Activated CD4-positive, alpha-beta T cell treated with anti-CD3 and anti-CD28 coated beads, Interleukin-2, amount 10 ng/mL, durations not matched to agents 7 days and 5 days (primary cell): ENCODE results near the gene INTS11. TPM values are rescaled to one million over a fixed set of nuclear protein-coding genes. Genes with fewer than 3 reads are reported as not detected.

Experiments
- CTCF ChIA-PET: fragments of 350-600 bp; sonication (Branson Sonifier 250); formaldehyde crosslinking; loops from one replicate; lab custom pipeline; 2021; ENCODE audit warnings: antibody characterized with exemption; lab: Charles Lee
- POLR2A ChIA-PET: fragments of 350-600 bp; sonication (Branson Sonifier 250); formaldehyde crosslinking; loops from one replicate; lab custom pipeline; 2021; ENCODE audit warnings: antibody characterized with exemption; lab: Charles Lee
- DNase-seq: peaks from one replicate; pipeline ENCODE4 v3.0.0-alpha.2; 2020
- H3K27ac Mint-ChIP-seq: one replicate; pipeline ENCODE4 v1.8.0; 2021; ENCODE audit warnings: mild to moderate bottlenecking, moderate library complexity, mixed read lengths
- H3K27me3 Mint-ChIP-seq: one replicate; pipeline ENCODE4 v1.8.0; 2021; ENCODE audit warnings: mixed read lengths
- H3K36me3 Mint-ChIP-seq: one replicate; pipeline ENCODE4 v1.8.0; 2021; ENCODE audit warnings: low read depth, mixed read lengths
- H3K4me1 Mint-ChIP-seq: one replicate; pipeline ENCODE4 v1.8.0; 2021; ENCODE audit warnings: mixed read lengths
- H3K4me3 Mint-ChIP-seq: one replicate; pipeline ENCODE4 v1.8.0; 2021; ENCODE audit warnings: mild to moderate bottlenecking, moderate library complexity, mixed read lengths
- H3K9me3 Mint-ChIP-seq: one replicate; pipeline ENCODE4 v1.8.0; 2021; ENCODE audit warnings: mixed read lengths
- total RNA-seq, 2 experiments: library from RNA; stranded (reverse); gene quantifications; one replicate each; pipeline ENCODE4 v1.2.3, GENCODE V29; 2021

Gene INTS11
- total RNA-seq, 2 experiments from 2014 or later, result 123 to 126 TPM

DNA sequence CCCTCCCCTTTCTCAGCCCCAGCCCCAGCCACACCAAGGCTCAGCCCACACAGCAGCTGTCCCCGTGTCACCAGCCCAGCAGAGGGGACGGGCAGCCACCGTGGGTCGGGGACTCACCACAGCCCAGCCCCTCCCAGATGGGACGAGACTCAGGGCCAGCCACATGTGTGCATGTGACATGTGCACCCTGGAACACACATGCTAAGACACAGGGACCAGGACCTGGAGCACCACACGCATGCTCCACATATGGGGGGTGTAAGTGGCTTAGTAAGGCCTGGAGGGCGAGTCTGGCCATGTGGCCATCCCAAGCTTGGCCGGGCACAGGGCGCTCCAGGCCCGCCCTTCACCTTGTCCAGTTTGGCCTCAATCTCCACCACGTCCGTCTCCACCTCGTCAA lies 20.7 kb downstream of the INTS11 start:
- POLR2A ChIA-PET, result no interaction called here
- peaks cover 25% of the 10 kb centered on the region for H3K4me1 Mint-ChIP-seq
- DNase-seq, result no peak
- CTCF ChIA-PET, result interaction anchor here (1.2 kb wide), 1 partner anchor 11 kb away, joined by 3 read pairs; no protein-coding TSS in a partner anchor
- H3K27ac Mint-ChIP-seq, result no peak overlapping the region
- H3K36me3 Mint-ChIP-seq, result peaks cover 4% of the 10 kb centered on the region
- no peaks in the 10 kb centered on the region for H3K27me3 Mint-ChIP-seq
- no peak overlapping the region for H3K4me3 Mint-ChIP-seq
- no peaks in the 10 kb centered on the region for H3K9me3 Mint-ChIP-seq

DNA sequence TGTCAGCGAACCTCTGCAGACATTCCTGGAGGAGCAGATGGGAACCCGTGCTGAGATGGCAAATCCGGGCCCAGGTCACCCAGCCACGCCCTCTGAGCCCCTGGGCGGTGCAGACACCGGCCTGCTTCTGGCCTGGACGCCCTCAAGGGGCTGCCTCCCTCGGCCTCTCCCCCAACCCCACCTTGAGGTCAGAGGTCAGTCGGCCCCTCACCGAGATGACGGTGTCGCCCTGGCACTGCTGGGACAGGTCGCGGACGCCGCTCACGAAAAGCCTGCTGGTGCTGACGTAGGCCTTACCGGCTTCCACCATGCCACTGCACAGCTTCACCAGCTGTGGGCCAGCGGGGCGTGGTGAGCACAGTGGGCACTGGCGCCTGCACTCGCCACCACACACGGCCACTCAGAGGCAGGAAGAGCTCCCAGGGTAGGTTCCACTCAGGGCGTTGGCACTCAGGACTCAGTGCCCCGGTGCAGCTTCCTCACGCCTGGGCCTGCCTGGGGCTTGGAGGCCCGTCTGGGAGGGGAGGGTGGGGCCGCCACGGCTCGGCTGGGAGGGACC lies 21.4 kb downstream of the INTS11 start:
- DNase-seq, result no peak
- H3K4me1 Mint-ChIP-seq, result peaks cover 25% of the 10 kb centered on the region
- H3K36me3 Mint-ChIP-seq, result peaks cover 4% of the 10 kb centered on the region
- H3K9me3 Mint-ChIP-seq, result no peaks in the 10 kb centered on the region
- ChIA-PET CTCF (interaction anchor here (1.2 kb wide), 1 partner anchor 12 kb away, joined by 3 read pairs; no protein-coding TSS in a partner anchor), POLR2A (no interaction called here)
- no peak overlapping the region for H3K4me3 Mint-ChIP-seq
- no peak overlapping the region for H3K27ac Mint-ChIP-seq
- H3K27me3 Mint-ChIP-seq, result no peaks in the 10 kb centered on the region

DNA sequence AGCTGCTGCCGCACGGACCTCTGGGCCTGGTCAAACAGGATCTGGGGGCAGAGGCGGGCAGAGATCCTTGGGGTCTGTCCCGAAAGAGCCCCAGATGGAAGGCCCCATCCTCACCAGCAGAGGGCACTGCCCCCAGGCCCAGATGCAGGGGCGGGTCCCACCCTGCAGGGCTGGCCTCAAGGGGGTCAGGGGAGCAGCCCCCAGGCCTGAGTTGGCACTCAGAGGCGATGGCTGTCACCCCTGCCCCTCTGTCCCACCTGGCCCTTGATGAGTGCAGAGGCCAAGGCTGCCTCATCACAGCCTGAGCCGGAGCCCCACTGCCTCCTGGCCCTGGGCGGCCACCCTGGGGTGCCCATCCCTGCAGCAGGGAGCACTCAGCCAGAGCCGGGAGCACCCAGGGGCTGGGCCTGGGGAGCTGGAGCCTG lies 22.4 kb downstream of the INTS11 start:
- CTCF ChIA-PET, result no interaction called here

DNA sequence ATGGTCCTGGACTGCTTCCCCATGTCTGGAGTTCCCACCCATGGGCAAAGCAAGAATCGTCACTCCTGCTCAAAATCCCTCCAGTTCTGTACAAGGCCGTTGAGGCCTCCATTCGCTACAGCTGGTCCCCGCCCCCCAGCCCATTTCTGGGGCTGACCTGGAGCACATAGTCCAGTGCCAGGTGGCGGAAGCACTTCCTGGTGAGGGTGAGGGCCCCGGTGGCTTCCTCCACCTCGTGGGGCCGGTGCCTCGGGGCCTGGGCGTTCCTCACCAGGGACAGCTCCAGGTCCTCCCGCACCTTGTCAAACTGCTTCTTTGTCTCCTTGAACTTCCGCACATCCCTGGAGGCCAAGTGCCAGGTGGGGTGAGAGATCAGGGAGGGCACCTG lies 24.1 kb downstream of the INTS11 start:
- Mint-ChIP-seq H3K27me3 (no peaks in the 10 kb centered on the region), H3K4me3 (no peak overlapping the region), H3K4me1 (peaks cover 9% of the 10 kb centered on the region), H3K27ac (no peak overlapping the region), H3K36me3 (peaks cover 4% of the 10 kb centered on the region), H3K9me3 (no peaks in the 10 kb centered on the region)
- POLR2A ChIA-PET, result no interaction called here
- CTCF ChIA-PET, result interaction anchor here (0.9 to 2.1 kb wide), 3 partner anchors 9 to 178 kb away, joined by 4 to 5 read pairs (median 4); no protein-coding TSS in a partner anchor
- DNase-seq, result no peak

More for the DNA sequence above, 22.4 kb downstream of the INTS11 start:
- POLR2A ChIA-PET, result no interaction called here
- Mint-ChIP-seq H3K4me1 (peaks cover 23% of the 10 kb centered on the region), H3K4me3 (no peak overlapping the region), H3K9me3 (no peaks in the 10 kb centered on the region), H3K36me3 (peaks cover 4% of the 10 kb centered on the region), H3K27ac (no peak overlapping the region), H3K27me3 (no peaks in the 10 kb centered on the region)
- DNase-seq, result no peak

DNA sequence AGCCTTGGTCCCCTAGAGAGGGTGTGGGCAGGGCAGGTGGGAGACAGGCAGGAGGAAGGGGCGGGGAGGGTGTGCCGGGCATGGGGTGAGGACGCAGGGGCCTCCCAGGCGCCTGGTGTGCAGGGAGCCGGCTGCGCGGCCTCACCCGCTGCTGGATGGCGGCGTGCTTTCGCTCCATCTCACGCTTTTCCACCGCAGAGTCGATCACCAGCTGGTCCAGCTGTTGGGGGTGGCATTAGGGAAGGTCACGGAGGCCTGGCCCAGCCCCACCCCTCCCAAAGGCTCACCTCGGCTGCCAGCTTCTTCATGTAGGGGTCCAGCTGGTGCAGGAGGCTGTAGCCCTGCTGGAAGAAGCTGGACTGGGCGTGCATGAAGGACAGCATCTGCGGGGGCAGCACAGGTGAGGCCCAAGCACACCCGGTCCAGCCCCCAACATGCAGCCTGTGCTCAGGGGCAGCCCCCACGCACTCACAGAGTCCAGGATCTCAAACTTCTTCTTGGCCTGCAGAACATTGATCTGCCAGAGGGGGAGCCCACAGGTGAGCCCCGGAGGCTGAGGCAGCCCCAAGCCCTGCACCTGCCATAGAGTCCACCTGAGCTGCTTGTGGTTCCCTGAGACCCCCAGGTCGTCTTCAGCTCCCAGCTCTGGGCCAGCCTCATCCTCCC lies 24.6 kb downstream of the INTS11 start:
- H3K36me3 Mint-ChIP-seq, result peaks cover 7% of the 10 kb centered on the region
- ChIA-PET POLR2A (no interaction called here), CTCF (interaction anchor here (0.9 to 2.1 kb wide), 3 partner anchors 8 to 177 kb away, joined by 4 to 5 read pairs (median 4); no protein-coding TSS in a partner anchor)
- H3K27me3 Mint-ChIP-seq, result no peaks in the 10 kb centered on the region
- no peak overlapping the region for H3K27ac Mint-ChIP-seq
- no peak overlapping the region for H3K4me3 Mint-ChIP-seq
- peak; percentile 33 for DNase-seq
- H3K9me3 Mint-ChIP-seq, result no peaks in the 10 kb centered on the region
- H3K4me1 Mint-ChIP-seq, result peaks cover 7% of the 10 kb centered on the region

DNA sequence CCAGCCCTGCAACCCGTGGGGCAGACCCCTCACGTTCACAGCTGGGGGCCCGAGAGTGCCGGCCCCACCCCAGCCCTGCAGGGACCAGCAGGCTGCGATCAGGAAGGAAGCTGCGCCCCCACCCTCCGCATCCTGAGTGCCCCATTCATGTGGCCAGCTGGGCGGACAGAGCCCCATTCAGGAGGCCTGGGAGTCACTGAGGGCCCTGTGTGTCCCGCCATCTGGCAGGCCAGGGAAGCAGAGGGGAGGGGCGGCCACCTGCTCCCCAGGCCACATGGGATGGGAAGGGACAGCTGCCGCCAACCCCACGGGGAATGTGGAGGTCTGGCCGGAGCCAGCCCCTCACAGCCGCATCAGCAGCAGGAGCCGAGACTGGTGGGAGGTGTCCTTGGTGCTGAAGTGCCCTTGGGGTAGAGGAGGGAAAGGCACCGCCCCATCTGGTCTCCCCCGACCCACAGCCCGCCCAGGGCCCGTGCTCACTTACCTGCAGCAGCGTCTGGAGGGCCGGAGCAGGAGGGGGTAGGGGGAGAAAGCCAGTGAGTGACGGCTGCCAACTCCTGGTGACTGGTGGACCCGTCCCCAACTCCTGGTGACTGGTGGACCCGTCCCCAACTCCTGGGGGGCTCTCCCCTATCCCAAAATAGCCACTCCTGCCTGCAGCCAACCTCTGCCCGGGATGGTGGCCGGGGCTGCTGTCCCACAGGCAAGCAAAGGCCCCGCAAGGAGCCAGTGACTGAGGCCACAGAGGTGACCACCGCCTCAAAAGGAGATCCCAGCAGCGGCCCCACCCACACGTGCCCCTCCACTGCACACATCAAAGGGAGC lies 25.4 kb downstream of the INTS11 start:
- no peak overlapping the region for H3K27ac Mint-ChIP-seq
- no peak for DNase-seq
- H3K4me3 Mint-ChIP-seq, result no peak overlapping the region
- POLR2A ChIA-PET, result no interaction called here
- peaks cover 7% of the 10 kb centered on the region for H3K36me3 Mint-ChIP-seq
- no peaks in the 10 kb centered on the region for H3K27me3 Mint-ChIP-seq
- H3K9me3 Mint-ChIP-seq, result no peaks in the 10 kb centered on the region
- peaks cover 3% of the 10 kb centered on the region for H3K4me1 Mint-ChIP-seq
- CTCF ChIA-PET, result no interaction called here

DNA sequence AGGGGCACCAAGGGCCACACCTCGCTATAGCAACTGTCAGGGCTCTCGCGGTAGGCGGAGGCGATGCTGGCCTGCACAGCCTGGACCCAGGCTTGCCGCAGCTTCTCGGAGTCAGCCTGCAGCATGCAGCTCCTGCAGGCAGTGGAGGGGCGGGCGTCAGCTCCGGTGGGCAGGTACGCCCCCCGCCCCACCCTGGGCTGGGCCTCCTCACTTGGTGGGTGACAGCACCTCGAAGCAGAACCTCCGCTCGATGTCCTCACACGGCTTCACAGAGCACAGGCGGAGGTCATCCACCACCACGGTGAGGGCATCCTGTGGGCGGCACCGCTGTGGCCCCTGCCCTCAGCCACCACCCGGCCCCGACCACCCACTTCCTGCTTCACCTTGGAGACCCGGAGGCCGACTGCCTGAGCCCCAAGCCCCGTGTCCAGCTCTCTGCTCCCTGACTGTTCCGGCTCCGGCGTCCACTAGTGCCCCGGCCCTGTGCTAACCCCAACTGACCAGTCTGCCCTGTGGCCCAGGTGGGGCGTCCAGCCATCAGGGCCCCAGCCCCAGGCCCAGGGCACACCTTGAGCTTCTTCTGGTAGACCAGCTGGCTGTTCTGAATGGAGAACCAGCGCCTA lies 26.5 kb downstream of the INTS11 start:
- DNase-seq, result no peak
- H3K4me1 Mint-ChIP-seq, result no peaks in the 10 kb centered on the region
- ChIA-PET CTCF (interaction anchor here (0.6 kb wide), 1 partner anchor 16 kb away, joined by 3 read pairs; no protein-coding TSS in a partner anchor), POLR2A (no interaction called here)
- H3K36me3 Mint-ChIP-seq, result peaks cover 7% of the 10 kb centered on the region
- no peaks in the 10 kb centered on the region for H3K27me3 Mint-ChIP-seq
- no peaks in the 10 kb centered on the region for H3K9me3 Mint-ChIP-seq
- no peak overlapping the region for H3K4me3 Mint-ChIP-seq
- H3K27ac Mint-ChIP-seq, result no peak overlapping the region

DNA sequence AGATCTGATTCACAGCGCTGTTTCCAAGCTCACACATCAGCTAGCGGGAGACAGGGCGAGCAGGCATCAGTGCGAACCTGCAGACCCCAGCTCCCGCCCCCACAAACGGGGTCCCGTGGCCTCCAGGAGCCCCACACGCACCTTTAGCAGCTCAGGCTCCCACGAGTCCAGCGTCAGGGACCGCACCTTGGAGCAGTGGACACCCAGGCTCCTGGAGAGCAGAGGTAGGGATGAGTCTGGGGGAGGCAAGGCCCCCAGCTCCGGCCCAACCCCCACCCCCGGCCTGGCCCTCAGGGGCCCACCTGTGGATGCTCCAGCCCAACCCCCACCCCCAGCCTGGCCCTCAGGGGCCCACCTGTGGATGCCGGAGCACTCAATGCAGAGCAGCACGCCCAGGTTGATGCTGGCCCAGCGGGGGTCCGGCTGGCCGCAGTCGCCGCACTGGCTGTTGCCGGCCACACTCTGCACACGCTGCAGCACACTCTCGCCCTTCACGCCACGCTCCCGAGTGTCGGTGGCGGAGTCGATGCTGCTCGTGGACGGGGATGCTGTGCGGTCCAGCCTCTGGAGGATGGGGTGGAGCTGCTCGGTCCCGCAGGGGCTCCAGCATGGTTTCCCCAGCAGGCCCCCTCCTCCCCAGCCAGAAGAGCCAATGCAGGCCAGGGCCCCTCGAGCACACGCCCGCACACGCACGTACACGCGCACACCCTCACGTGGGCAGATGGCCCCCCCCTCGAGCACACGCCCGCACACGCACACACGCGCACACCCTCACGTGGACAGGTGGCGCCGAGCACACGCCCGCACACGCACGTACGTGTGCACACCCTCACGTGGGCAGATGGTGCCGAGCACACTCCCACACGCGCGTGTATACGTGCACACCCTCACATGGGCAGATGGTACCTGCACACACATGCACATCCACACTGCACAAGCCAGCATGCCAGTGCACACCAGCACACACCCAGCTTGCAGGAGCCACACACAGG lies 28.1 kb downstream of the INTS11 start:
- H3K9me3 Mint-ChIP-seq, result no peaks in the 10 kb centered on the region
- H3K4me1 Mint-ChIP-seq, result no peaks in the 10 kb centered on the region
- POLR2A ChIA-PET, result no interaction called here
- no peaks in the 10 kb centered on the region for H3K27me3 Mint-ChIP-seq
- CTCF ChIA-PET, result interaction anchor here (0.9 to 1.2 kb wide), 3 partner anchors 9 to 391 kb away, joined by 3 read pairs; no protein-coding TSS in a partner anchor
- H3K36me3 Mint-ChIP-seq, result peaks cover 7% of the 10 kb centered on the region
- no peak overlapping the region for H3K27ac Mint-ChIP-seq
- no peak for DNase-seq
- no peak overlapping the region for H3K4me3 Mint-ChIP-seq

DNA sequence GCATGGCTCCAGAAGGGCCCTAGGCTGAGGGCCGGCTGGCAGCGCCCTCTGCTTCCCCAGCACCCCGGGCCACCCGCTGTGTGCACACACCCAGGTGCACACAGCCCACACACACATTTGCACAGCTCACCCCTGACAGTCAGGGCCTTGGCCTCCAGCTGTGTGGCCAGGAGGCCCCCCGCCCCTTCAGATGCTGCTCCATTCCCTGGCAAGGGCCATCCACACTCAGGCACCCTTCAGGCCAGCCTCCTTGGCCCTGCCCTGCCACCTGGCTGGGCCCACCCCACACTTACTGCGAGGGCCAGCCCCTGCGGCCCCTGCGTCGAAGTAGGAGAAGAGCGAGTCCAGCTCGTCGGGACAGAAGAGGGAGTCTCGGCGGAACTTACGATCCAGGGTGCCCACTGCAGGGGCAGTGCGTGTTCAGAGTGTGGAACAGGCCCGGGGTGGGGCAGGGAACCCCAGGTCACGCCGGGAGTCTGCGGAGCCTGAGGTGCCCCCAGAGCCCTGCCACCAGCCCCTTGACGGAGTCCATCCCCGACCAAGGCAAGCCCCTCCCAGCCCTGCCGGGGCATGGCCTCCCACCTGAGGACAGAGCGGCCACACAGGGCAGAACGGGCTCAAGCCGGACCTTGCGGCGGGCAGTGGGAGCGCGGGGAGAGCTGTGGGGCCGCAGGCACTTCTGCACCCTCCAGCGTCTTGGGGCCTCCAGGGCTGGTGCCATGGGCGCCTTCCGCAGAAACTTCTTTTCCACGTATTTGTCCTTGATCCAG lies 29.1 kb downstream of the INTS11 start:
- CTCF ChIA-PET, result interaction anchor here (0.9 to 1.1 kb wide), 2 partner anchors 10 to 173 kb away, joined by 3 read pairs; no protein-coding TSS in a partner anchor
- DNase-seq, result no peak
- Mint-ChIP-seq H3K36me3 (peaks cover 7% of the 10 kb centered on the region), H3K4me1 (no peaks in the 10 kb centered on the region), H3K27me3 (no peaks in the 10 kb centered on the region), H3K4me3 (no peak overlapping the region), H3K9me3 (no peaks in the 10 kb centered on the region), H3K27ac (no peak overlapping the region)
- POLR2A ChIA-PET, result no interaction called here

DNA sequence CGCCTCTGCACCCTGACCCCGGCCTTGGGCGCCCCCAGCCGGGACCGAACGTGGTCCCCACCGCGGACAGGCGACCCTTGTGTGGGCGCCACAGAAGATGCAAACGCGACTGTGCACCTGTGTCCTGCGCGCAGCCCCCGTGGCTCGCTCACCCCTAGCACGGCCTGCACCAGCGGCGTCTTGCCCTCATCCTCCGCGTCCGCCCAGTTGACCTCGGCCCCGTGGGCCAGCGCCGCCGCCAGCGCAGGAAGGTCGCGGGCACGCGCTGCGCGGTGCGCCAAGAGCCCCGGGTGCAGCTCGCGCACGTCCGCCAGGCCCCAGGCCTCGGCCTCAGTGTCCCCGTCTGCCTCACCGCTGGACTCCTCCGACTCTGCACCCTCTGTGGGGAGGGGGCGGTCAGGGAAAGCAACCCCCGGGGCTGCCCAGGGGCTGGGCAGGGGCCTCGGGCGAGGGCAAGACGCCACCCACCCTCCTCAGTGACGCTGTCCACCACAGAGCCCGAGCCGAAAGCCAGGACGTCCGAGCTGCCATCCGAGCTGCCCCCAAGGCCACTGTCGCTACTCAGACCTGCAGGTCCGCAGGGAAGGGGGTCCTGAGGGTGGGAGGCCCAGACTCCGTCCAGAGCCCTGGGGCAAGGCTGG lies 30.1 kb downstream of the INTS11 start:
- no peaks in the 10 kb centered on the region for H3K27me3 Mint-ChIP-seq
- ChIA-PET POLR2A (no interaction called here), CTCF (no interaction called here)
- no peak overlapping the region for H3K27ac Mint-ChIP-seq
- peaks cover 3% of the 10 kb centered on the region for H3K36me3 Mint-ChIP-seq
- no peaks in the 10 kb centered on the region for H3K4me1 Mint-ChIP-seq
- no peak overlapping the region for H3K4me3 Mint-ChIP-seq
- no peak for DNase-seq
- no peaks in the 10 kb centered on the region for H3K9me3 Mint-ChIP-seq
